GM12801 (cell line): ENCODE data around the gene NEK8.

ENCODE experiments used
- CTCF ChIP-seq: IDR thresholded peaks from one replicate; pipeline ENCODE4 v1.5.1; 2011; ENCODE audit warnings: control low read depth; ENCODE audit not compliant: insufficient read length; ENCODE audit errors: extremely low read depth

NEK8 gene

GRCh38 chr17:28711723-28712031, 16.9 kb upstream of the NEK8 start, which contains the start of gene PROCA1:
PROCA1 (minus strand) TSS chr17:28711888; CDS start chr17:28711660, 228 bp downstream.
- no peak for TF ChIP-seq CTCF

GRCh38 chr17:28712032-28712704, 16.4 kb upstream of the NEK8 start:
- no peak for TF ChIP-seq CTCF

GRCh38 chr17:28712705-28713415, 15.7 kb upstream of the NEK8 start:
- no peak for TF ChIP-seq CTCF

- TF ChIP-seq CTCF = no peak
Measured at GRCh38 chr17:28714281-28714680, 14.3 kb upstream of the NEK8 start.

- no peak for TF ChIP-seq CTCF
Measured at GRCh38 chr17:28715217-28715616, 13.4 kb upstream of the NEK8 start.

GRCh38 chr17:28716740-28717577, 11.6 kb upstream of the NEK8 start:
- TF ChIP-seq CTCF = no peak

- TF ChIP-seq CTCF = no peak
Measured at GRCh38 chr17:28717578-28718332, 10.8 kb upstream of the NEK8 start, which contains the start of gene RAB34. RAB34 (minus strand) TSS chr17:28717868; CDS start chr17:28717266, 602 bp downstream.
